Esophagus (tissue), 2 donors: ENCODE measurements around the gene ARHGAP42. TPM values are rescaled to one million over a fixed set of nuclear protein-coding genes. Genes with fewer than 3 reads are reported as not detected.

Source experiments
- H3K27ac ChIP-seq, 2 donors: one replicate each; pipeline ENCODE4 v1.5.1; 2013; ENCODE audit warnings: low read depth in 2 of 2, mild to moderate bottlenecking in 2 of 2, inconsistent platforms in 1 of 2, low read length in 1 of 2, moderate library complexity in 1 of 2
- H3K27me3 ChIP-seq, 2 donors: one replicate each; pipeline ENCODE4 v1.6.1; 2013; ENCODE audit warnings: low read length in 2 of 2, control low read depth in 1 of 2, mild to moderate bottlenecking in 1 of 2; ENCODE audit not compliant: insufficient read depth in 2 of 2, control insufficient read depth in 1 of 2
- H3K36me3 ChIP-seq, 2 donors: one replicate each; pipeline ENCODE4 v1.6.1; 2013; ENCODE audit warnings: low read length in 1 of 2; ENCODE audit not compliant: control insufficient read depth in 2 of 2, insufficient read depth in 2 of 2
- H3K4me1 ChIP-seq, 2 donors: one replicate each; pipeline ENCODE4 v1.6.1; 2013; ENCODE audit warnings: low read length in 1 of 2; ENCODE audit not compliant: control insufficient read depth in 2 of 2, insufficient read depth in 2 of 2
- H3K4me3 ChIP-seq, 2 donors: one replicate each; pipeline ENCODE4 v1.5.1; 2013; ENCODE audit warnings: low read length in 2 of 2, mild to moderate bottlenecking in 2 of 2, low read depth in 1 of 2, moderate library complexity in 1 of 2
- H3K9me3 ChIP-seq, 2 donors: one replicate each; pipeline ENCODE4 v1.6.1; 2013; ENCODE audit warnings: mild to moderate bottlenecking in 2 of 2, low read depth in 1 of 2, low read length in 1 of 2, moderate library complexity in 1 of 2; ENCODE audit not compliant: control insufficient read depth in 2 of 2, insufficient read depth in 1 of 2
- WGBS, 2 donors: extraction: QIAGEN DNeasy Blood & Tissue Kit; methylation state at CpG; one replicate each; pipeline ENCODE4 v1.1.7; 2013; 5-methylcytosine and 5-hydroxymethylcytosine counted together
- polyA plus RNA-seq, 2 donors: library from polyadenylated mRNA; stranded (reverse); fragments of 200-250 nt; gene quantifications; one replicate each; pipeline ENCODE4 v1.2.3, GENCODE V29; 2013
- donor health status: healthy with polysubstance abuse.
- donor health status: Bipolar disorder and iron deficiency.

The ARHGAP42 gene
- polyA plus RNA-seq, 2 donors = 1.0 to 1.2 TPM

GRCh38 chr11:100676901-100677300 lies 10.2 kb upstream of the ARHGAP42 start:
- Histone ChIP-seq H3K4me3 (no peak overlapping the region), H3K9me3 (no peaks in the 10 kb centered on the region), H3K27ac (no peak overlapping the region), H3K4me1 (peaks cover 0 to 2% of the 10 kb centered on the region in 2 donors), H3K27me3 (no peaks in the 10 kb centered on the region), H3K36me3 (no peaks in the 10 kb centered on the region)
- 83 to 88% methylated on average over 4 of the region's 4 CpGs for WGBS, 2 donors

- WGBS, 2 donors = 74 to 84% methylated on average over 1 of the region's 1 CpG
- Histone ChIP-seq H3K27me3 (no peaks in the 10 kb centered on the region), H3K9me3 (no peaks in the 10 kb centered on the region), H3K27ac (no peak overlapping the region), H3K4me3 (no peak overlapping the region), H3K4me1 (peaks cover 0 to 2% of the 10 kb centered on the region in 2 donors), H3K36me3 (no peaks in the 10 kb centered on the region)
Measured at GRCh38 chr11:100677796-100678195, 9.3 kb upstream of the ARHGAP42 start.

- WGBS, 2 donors = 70% methylated on average over 7 of the region's 7 CpGs
- Histone ChIP-seq H3K27ac (no peak overlapping the region), H3K27me3 (no peaks in the 10 kb centered on the region), H3K36me3 (no peaks in the 10 kb centered on the region), H3K9me3 (no peaks in the 10 kb centered on the region), H3K4me3 (no peak overlapping the region), H3K4me1 (peaks cover 0 to 2% of the 10 kb centered on the region in 2 donors)
Measured at GRCh38 chr11:100680070-100680469, 7.0 kb upstream of the ARHGAP42 start.

GRCh38 chr11:100681064-100681502 lies 6.0 kb upstream of the ARHGAP42 start:
- no peak overlapping the region for H3K4me3 ChIP-seq
- no peaks in the 10 kb centered on the region for H3K27me3 ChIP-seq
- no peaks in the 10 kb centered on the region for H3K9me3 ChIP-seq
- H3K4me1 ChIP-seq = peaks cover 0 to 2% of the 10 kb centered on the region in 2 donors
- H3K27ac ChIP-seq = peak overlapping the region in 1 of 2 donors; percentile 22
- H3K36me3 ChIP-seq = no peaks in the 10 kb centered on the region
- WGBS, 2 donors = 44 to 46% methylated on average over 8 of the region's 8 CpGs

GRCh38 chr11:100682247-100682969 lies 4.7 kb upstream of the ARHGAP42 start:
- H3K36me3 ChIP-seq = no peaks in the 10 kb centered on the region
- H3K4me3 ChIP-seq = no peak overlapping the region
- H3K27me3 ChIP-seq = no peaks in the 10 kb centered on the region
- H3K9me3 ChIP-seq = no peaks in the 10 kb centered on the region
- no peak overlapping the region for H3K27ac ChIP-seq
- 62 to 71% methylated on average over 2 of the region's 2 CpGs for WGBS, 2 donors
- H3K4me1 ChIP-seq = peaks cover 0 to 2% of the 10 kb centered on the region in 2 donors

GRCh38 chr11:100683126-100683525 lies 4.0 kb upstream of the ARHGAP42 start:
- Histone ChIP-seq H3K27me3 (no peaks in the 10 kb centered on the region), H3K4me3 (no peak overlapping the region), H3K27ac (no peak overlapping the region), H3K36me3 (no peaks in the 10 kb centered on the region), H3K4me1 (peaks cover 0 to 2% of the 10 kb centered on the region in 2 donors), H3K9me3 (no peaks in the 10 kb centered on the region)
- 78 to 86% methylated on average over 3 of the region's 3 CpGs for WGBS, 2 donors

- WGBS, 2 donors = 44 to 66% methylated on average over 6 of the region's 6 CpGs
- no peak overlapping the region for H3K4me3 ChIP-seq
- no peaks in the 10 kb centered on the region for H3K27me3 ChIP-seq
- H3K4me1 ChIP-seq = peaks cover 0 to 2% of the 10 kb centered on the region in 2 donors
- H3K9me3 ChIP-seq = no peaks in the 10 kb centered on the region
- no peaks in the 10 kb centered on the region for H3K36me3 ChIP-seq
- no peak overlapping the region for H3K27ac ChIP-seq
Measured at GRCh38 chr11:100684101-100685065, 2.7 kb upstream of the ARHGAP42 start.

- Histone ChIP-seq H3K27ac (peak overlapping the region; percentile 27 to 64), H3K36me3 (no peaks in the 10 kb centered on the region), H3K27me3 (no peaks in the 10 kb centered on the region), H3K9me3 (no peaks in the 10 kb centered on the region), H3K4me3 (peak overlapping the region; percentile 69 to 77), H3K4me1 (peaks cover 0 to 3% of the 10 kb centered on the region in 2 donors)
- WGBS, 2 donors = 46 to 53% methylated on average over 14 of the region's 14 CpGs
Measured at GRCh38 chr11:100686476-100687053, 523 bp upstream of the ARHGAP42 start.

- H3K36me3 ChIP-seq = no peaks in the 10 kb centered on the region
- peak overlapping the region; percentile 69 to 77 for H3K4me3 ChIP-seq
- H3K27ac ChIP-seq = peak overlapping the region; percentile 52 to 70
- no peaks in the 10 kb centered on the region for H3K27me3 ChIP-seq
- H3K9me3 ChIP-seq = no peaks in the 10 kb centered on the region
- WGBS, 2 donors = 1 to 2% methylated on average over 24 of the region's 24 CpGs
- peaks cover 0 to 3% of the 10 kb centered on the region in 2 donors for H3K4me1 ChIP-seq
Measured at GRCh38 chr11:100687630-100688395, 725 bp downstream of the ARHGAP42 start.
